GM12878 (cell line): ENCODE data around the gene KCNK13. TPM values are rescaled to one million over a fixed set of nuclear protein-coding genes. Genes with fewer than 3 reads are reported as not detected.

Experiments used
- ATAC-seq: fragments of 200-7000 bp; cut with Tn5 transposase; 3 replicates; pipeline ENCODE4 v1.9.1; 2020; ENCODE audit warnings: mild to moderate bottlenecking, moderate library complexity
- BruUV-seq: library from RNA; stranded (reverse); fragments of 400-500 nt; replicated peaks from 2 replicates; lab custom pipeline; 2021; lab: Mats Ljungman, UMichigan
- CTCF ChIA-PET: fragments of 300-600 bp; sonication (Branson Sonifier 250); formaldehyde crosslinking; extraction: SDS; loops from one replicate; lab custom pipeline; 2021; ENCODE audit warnings: inconsistent platforms; lab: Yijun Ruan, JAX
- POLR2A ChIA-PET: fragments of 350-600 bp; formaldehyde crosslinking; extraction: SDS; loops from one replicate; lab custom pipeline; 2021; ENCODE audit warnings: inconsistent platforms; lab: Charles Lee
- RAD21 ChIA-PET: fragments of 300-600 bp; sonication (Branson Sonifier 250); formaldehyde crosslinking; loops from one replicate; lab custom pipeline; 2023; ENCODE audit warnings: antibody characterized with exemption; ENCODE audit not compliant: unreplicated experiment; lab: Charles Lee
- SMC1A ChIA-PET: fragments of 300-600 bp; sonication (Branson Sonifier 250); formaldehyde crosslinking; loops from one replicate; lab custom pipeline; 2023; ENCODE audit not compliant: unreplicated experiment, uncharacterized antibody; lab: Charles Lee
- DNase-seq: peaks from one replicate; pipeline ENCODE4 v3.0.0-alpha.2; 2011; ENCODE audit warnings: low read depth, low spot score
- FAIRE-seq: peaks from 3 replicates; lab custom pipeline; 2011; peaks lifted over from hg19 to GRCh38; lab: Jason Lieb, UNC
- H2AFZ ChIP-seq: 2 replicates; pipeline ENCODE4 v1.6.0; 2011; ENCODE audit warnings: low read depth, low read length, control low read depth; ENCODE audit not compliant: control insufficient read depth
- H3K27ac ChIP-seq: 2 replicates; pipeline ENCODE4 v1.5.1; 2011; ENCODE audit warnings: control low read depth; ENCODE audit not compliant: control insufficient read depth, insufficient read depth
- H3K27me3 ChIP-seq, 2 experiments: replicated peaks in 1 of 2; 2 replicates each; pipeline versions ENCODE4 v1.6.0 to v1.6.1; 2011; ENCODE audit warnings: low read length in 1 of 2; ENCODE audit not compliant: control insufficient read depth in 2 of 2, insufficient read depth in 2 of 2
- H3K36me3 ChIP-seq, 2 experiments: 2 replicates each; pipeline ENCODE4 v1.5.1; 2011; ENCODE audit warnings: low read length in 1 of 2; ENCODE audit not compliant: control insufficient read depth in 2 of 2, insufficient read depth in 2 of 2
- H3K4me1 ChIP-seq: 2 replicates; pipeline ENCODE4 v1.6.1; 2011; ENCODE audit warnings: mild to moderate bottlenecking, low read length, moderate library complexity, mixed read lengths; ENCODE audit not compliant: control insufficient read depth, insufficient read depth
- H3K4me2 ChIP-seq: 2 replicates; pipeline ENCODE4 v1.6.0; 2011; ENCODE audit warnings: control low read depth; ENCODE audit not compliant: control insufficient read depth, insufficient read depth
- H3K4me3 ChIP-seq: fragments of 200-600 bp; sonication (generic); 2 replicates; pipeline ENCODE4 v1.5.1; 2016
- H3K79me2 ChIP-seq: 2 replicates; pipeline ENCODE4 v1.6.0; 2011; ENCODE audit warnings: low read length; ENCODE audit not compliant: control insufficient read depth, insufficient read depth
- H3K9ac ChIP-seq: 2 replicates; pipeline ENCODE4 v1.8.0; 2011; ENCODE audit warnings: low read length, control low read depth, mixed read lengths; ENCODE audit not compliant: control insufficient read depth, insufficient read depth
- H3K9me3 ChIP-seq: replicated peaks from 3 replicates; pipeline ENCODE4 v1.5.1; 2011; ENCODE audit warnings: mild to moderate bottlenecking, low read length; ENCODE audit not compliant: control insufficient read depth, insufficient read depth
- H4K20me1 ChIP-seq: 2 replicates; pipeline ENCODE4 v1.6.0; 2011; ENCODE audit not compliant: control insufficient read depth, insufficient read depth
- BACH1 ChIP-seq: fragments of 450-650 bp; IDR thresholded peaks from 2 replicates; pipeline ENCODE4 v1.6.1; 2017; ENCODE audit warnings: mild to moderate bottlenecking, borderline replicate concordance
- BCL3 ChIP-seq: IDR thresholded peaks from 2 replicates; pipeline ENCODE4 v1.6.1; 2011; ENCODE audit warnings: borderline replicate concordance, low read depth, mild to moderate bottlenecking, moderate library complexity, low read length; ENCODE audit not compliant: insufficient read depth, poor library complexity, severe bottlenecking
- E4F1 ChIP-seq: fragments of 450-650 bp; IDR thresholded peaks from 2 replicates; pipeline ENCODE4 v1.6.1; 2018; ENCODE audit warnings: borderline replicate concordance, mild to moderate bottlenecking; ENCODE audit not compliant: partially characterized antibody
- GABPA ChIP-seq: IDR thresholded peaks from 2 replicates; pipeline ENCODE4 v1.6.1; 2014; ENCODE audit warnings: antibody characterized with exemption, low read depth, mild to moderate bottlenecking, inconsistent platforms
- POLR2AphosphoS5 ChIP-seq: IDR thresholded peaks from 2 replicates; pipeline ENCODE4 v1.6.1; 2011; ENCODE audit warnings: mild to moderate bottlenecking, low read length, inconsistent platforms
- RB1 ChIP-seq: fragments of 450-650 bp; formaldehyde crosslinking; IDR thresholded peaks from 2 replicates; pipeline ENCODE4 v1.6.1; 2017; ENCODE audit warnings: mild to moderate bottlenecking, borderline replicate concordance
- RBBP5 ChIP-seq: fragments of 200-600 bp; sonication (generic); conservative IDR thresholded peaks from 2 replicates; pipeline ENCODE4 v1.6.1; 2016
- SKIL ChIP-seq: fragments of 450-650 bp; IDR thresholded peaks from 2 replicates; pipeline ENCODE4 v1.6.1; 2017; ENCODE audit warnings: mild to moderate bottlenecking, low read depth, inconsistent platforms; ENCODE audit not compliant: poor library complexity, severe bottlenecking
- SMARCA5 ChIP-seq: fragments of 450-650 bp; IDR thresholded peaks from 2 replicates; pipeline ENCODE4 v1.6.1; 2017; ENCODE audit warnings: mild to moderate bottlenecking
- SMC3 ChIP-seq: IDR thresholded peaks from 2 replicates; pipeline ENCODE4 v1.6.1; 2011; ENCODE audit warnings: low read length, improper control_type of control experiment, borderline replicate concordance
- WGBS: methylation state at CpG from one replicate; pipeline ENCODE4 v1.1.6; 2016; ENCODE audit warnings: low lambda C conversion rate; ENCODE audit not compliant: insufficient replicate concordance, insufficient coverage; ENCODE audit errors: missing lambda C conversion rate; 5-methylcytosine and 5-hydroxymethylcytosine counted together
- in situ Hi-C: fragments of 300-500 bp; cut with MboI; formaldehyde crosslinking; loops from 9 replicates; pipeline ENCODE4 v1.14.3; 2018; ENCODE audit warnings: mixed read lengths
- intact Hi-C: fragments of 100-400 bp; cut with micrococcal nuclease; formaldehyde crosslinking; loops from one replicate; pipeline ENCODE4 v1.14.2; 2022; ENCODE audit not compliant: unreplicated experiment
- polyA plus RNA-seq, 11 experiments: library from polyadenylated mRNA; depleted of rRNA in 4 of 11; unstranded in 6 of 11; stranded (reverse) in 5 of 11; fragments of >200 nt; fragmentation: Nextera tagmentation in 4 of 11; fragmentation: Illumina TruSeq in 1 of 11; extraction: Ambion mirVana in 4 of 11; extraction: Trizol in 1 of 11; gene quantifications; 1 replicate in 1 of 11; 2 replicates in 10 of 11; pipeline versions ENCODE4 v1.2.1 to v1.2.3, GENCODE V29; 2011 to 2016; ENCODE audit warnings: inconsistent platforms in 2 of 11, missing spikeins in 2 of 11, low read depth in 1 of 11
- total RNA-seq, 4 experiments: library from RNA; depleted of rRNA in 3 of 4; stranded (reverse); fragments of >200 nt in 3 of 4; fragmentation: Illumina TruSeq in 1 of 4; extraction: Trizol in 1 of 4; gene quantifications; 2 replicates each; pipeline versions ENCODE4 v1.2.1 to v1.2.3, GENCODE V29; 2013 to 2021

The KCNK13 gene
- total and polyA plus RNA-seq, 10 of the 15 experiments (the other 5 are each of a cell fraction or from before 2014, with no cell fraction given) = not detected

GRCh38 chr14:90140956-90141316 is 79.1 kb downstream of the KCNK13 start:
- Histone ChIP-seq H3K79me2 (no peaks in the 10 kb centered on the region), H4K20me1 (no peaks in the 10 kb centered on the region), H3K36me3 (no peaks in the 10 kb centered on the region), H3K4me2 (no peak overlapping the region), H3K27ac (no peak overlapping the region), H3K4me1 (no peaks in the 10 kb centered on the region), H3K4me3 (no peak overlapping the region), H3K27me3 (no peaks in the 10 kb centered on the region), H3K9me3 (no peaks in the 10 kb centered on the region), H3K9ac (no peak overlapping the region), H2AFZ (no peak overlapping the region)
- WGBS = 41% methylated on average over 5 of the region's 5 CpGs
- intact Hi-C loops = no loop called here
- POLR2A ChIA-PET = no interaction called here
- RAD21 ChIA-PET = no interaction called here
- in situ Hi-C loops = no loop called here
- TF ChIP-seq SMARCA5 (no peak), BACH1 (no peak), POLR2AphosphoS5 (no peak), E4F1 (no peak), GABPA (no peak), RB1 (no peak), SMC3 (no peak), BCL3 (no peak), RBBP5 (no peak), SKIL (no peak)
- FAIRE-seq = no peak
- no TSS peak for BruUV-seq
- no peak for ATAC-seq
- SMC1A ChIA-PET = no interaction called here
- DNase-seq = no peak
- CTCF ChIA-PET = no interaction called here
